ENCODE measurements around the gene S100P.

Gene S100P

DNA sequence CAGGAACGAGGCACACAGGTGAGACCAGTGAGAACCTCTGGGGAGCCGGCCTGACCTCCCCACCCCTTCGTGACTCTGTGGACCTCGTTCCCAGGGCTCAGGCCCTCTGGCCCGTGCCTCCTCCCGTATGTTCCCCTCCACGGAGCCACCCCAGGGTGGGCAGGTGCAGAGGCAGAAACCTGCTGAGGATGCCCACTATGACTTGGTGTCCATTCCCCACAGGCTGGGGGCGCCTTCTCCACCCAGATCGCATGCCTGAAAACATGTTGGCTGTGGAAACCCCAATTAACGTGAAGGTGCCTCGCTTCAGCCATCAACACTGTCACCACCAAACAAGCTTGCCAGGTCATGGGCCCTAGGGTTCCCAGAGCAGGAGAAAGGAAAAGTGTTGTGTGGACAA lies 49.3 kb downstream of the S100P start:
- Histone ChIP-seq H3K27me3 (ENCODE audit: control insufficient read depth in 1 of 2, insufficient read depth in 2 of 2, low read length in 2 of 2) (no peaks in the 10 kb centered on the region), H3K9me3 (ENCODE audit: low read length) (no peaks in the 10 kb centered on the region), H3K4me1 (ENCODE audit: insufficient read depth, low read length) (peaks cover 10% of the 10 kb centered on the region), H3K4me3 (ENCODE audit: low read depth in 1 of 2, low read length in 2 of 2) (no peak overlapping the region), H3K27ac (ENCODE audit: low read depth, low read length) (no peak overlapping the region), H3K36me3 (ENCODE audit: insufficient read depth, low read length) (no peaks in the 10 kb centered on the region), H3K9ac (ENCODE audit: low read length) (no peak overlapping the region)
